ENCODE data around the gene DNAJB6.

DNAJB6 gene

DNA sequence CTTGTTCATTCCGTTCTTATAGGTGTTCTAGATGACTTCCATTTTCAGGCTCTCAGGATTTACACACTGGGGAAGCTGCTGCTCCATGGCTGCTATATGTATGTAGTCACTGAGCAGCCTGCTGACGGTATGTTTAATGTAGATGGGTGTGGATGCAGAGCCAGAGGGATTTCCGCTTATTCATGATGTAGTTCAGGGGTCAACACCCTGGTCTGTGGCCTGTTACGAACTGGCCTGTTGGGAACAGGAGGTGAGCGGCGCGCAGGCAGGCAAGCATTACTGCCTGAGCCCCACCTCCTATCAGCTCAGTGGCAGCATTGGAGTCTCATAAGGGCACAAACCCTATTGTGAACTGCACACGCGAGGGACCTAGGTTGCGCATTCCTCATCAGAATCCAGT is 33.9 kb downstream of the DNAJB6 start:
- no peak for DNase-seq (ENCODE audit: low spot score)

DNA sequence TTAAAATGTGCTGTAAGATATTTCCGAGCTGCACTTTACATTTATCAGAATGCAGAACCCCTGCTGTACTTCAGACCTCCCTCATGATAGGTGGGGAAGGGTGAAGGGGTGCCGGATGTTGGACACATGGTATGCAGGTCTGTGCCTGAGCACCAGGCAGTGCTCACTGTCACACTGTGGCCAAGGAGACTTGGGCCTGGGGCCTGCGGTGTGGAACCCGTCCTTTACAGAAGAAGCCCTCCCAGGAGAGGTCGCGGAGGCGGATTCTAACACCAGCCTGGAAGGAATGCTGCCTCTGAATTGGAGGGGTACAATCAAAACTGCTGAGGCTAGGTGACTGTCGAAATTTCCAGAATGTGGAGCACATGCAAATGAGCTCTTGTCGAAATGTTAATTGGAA is 34.5 kb downstream of the DNAJB6 start:
- DNase-seq (ENCODE audit: low spot score), result no peak

DNA sequence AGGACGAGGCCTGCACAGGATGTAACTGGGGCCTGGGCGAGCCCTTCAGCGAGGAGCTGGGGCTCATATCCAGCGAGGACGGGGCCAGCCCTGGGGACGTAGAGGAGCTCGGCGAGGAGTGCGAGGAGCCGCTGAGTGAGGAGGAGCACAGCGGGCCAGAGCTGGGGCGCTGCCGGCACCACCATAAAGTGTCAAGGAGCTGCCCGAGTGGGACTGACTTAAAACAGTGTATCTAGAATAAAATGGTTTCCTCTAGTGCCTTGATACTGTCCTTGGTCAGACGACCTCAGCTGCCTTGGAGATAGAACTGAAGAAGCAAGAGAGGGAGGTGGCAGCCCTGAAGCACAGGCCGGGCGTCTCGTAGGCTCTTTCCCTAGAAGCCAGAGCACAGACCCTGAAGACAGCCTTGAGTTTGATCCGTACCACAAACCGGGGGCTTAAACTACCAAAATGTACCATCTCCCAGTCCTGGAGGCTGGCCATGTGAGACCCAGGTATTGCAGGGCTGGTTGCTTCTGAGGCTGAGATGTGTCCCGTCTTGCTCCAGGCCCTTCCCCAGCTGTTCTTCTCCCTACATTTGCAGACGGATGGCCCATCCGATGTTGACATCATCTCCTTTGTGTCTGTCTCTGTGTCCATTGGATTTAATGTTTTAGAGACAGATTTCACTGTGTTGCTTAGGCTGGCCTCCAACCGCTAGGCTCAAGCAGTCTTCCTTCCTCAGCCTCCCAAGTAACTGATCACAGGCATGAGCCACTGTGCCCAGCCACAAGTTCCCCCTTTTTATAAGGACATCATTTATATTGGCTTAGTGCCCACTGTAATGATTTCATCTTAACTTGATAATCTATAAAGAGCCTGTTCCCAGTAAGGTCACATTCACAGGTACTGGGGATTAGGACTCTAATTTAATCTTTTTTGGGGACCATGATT is 35.8 kb downstream of the DNAJB6 start:
- no peak for DNase-seq (ENCODE audit: low spot score)

DNA sequence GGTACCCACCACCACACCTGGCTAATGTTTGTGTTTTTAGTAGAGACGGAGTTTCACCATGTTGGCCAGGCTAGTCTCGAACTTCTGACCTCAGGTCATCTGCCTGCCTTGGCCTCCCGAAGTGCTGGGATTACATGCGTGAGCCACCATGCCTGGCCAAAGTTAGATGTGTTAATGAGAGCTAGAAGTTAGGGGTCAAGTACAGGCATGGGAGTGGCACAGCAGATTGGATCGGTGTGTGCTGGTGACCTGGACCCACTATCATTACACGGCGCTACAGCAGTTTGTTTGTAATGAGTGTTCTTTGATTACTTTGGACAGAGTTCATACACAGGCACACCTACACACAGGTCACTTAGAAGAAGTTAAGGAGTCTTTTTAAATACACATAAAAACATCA is 36.7 kb downstream of the DNAJB6 start:
- no peak for DNase-seq (ENCODE audit: low spot score)

DNA sequence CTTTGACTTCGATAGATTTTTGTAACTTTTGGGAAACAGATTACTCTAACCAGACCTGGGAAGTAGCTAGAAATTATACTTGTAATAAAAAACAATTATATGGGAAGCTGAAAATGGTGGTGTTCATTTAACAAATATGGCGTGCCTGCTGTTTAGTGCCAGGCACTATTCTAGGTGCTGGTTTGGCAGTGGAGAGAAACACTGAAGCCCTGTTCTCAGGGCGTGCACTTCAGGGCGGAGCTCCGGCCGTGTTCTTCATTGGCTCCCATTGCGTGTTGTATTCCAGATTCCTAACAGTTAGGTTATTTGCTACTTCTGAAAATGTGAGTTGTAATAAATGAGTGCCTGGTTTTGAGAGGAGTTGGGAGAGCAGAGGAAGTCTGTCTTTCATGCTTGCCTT is 38.6 kb downstream of the DNAJB6 start:
- no peak for DNase-seq (ENCODE audit: low spot score)

DNA sequence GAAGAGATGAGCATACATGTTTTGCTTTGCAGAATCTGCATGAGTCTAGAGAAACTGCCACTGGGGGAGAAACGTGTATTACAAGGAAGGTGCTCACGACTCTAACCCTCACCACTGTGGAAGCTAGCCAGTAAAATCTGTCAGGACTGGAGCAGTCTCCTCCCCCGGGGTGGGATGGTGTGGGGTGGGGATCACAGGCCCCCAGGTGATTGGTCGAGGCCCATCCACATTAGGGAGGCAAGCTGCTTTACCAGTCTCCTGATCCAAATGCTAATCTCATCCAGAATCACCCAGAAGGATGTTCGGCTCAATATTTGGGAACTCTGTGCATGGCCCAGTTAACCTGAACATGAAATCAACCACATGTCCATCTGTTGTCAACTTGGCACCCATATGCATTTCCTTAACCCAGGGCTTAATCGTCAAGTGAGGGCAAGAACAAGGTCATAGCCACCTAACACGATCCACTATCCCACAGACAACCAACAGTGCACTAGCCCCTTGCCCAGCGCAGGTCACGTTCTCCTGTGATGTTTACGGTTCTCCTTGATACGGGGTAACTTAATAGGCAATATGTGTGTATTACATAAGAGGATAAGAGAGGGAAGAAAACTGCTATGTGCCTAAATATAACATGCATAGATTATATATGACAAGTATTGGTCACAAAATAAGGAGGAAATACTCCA is 40.8 kb downstream of the DNAJB6 start:
- DNase-seq (ENCODE audit: low spot score), result no peak

DNA sequence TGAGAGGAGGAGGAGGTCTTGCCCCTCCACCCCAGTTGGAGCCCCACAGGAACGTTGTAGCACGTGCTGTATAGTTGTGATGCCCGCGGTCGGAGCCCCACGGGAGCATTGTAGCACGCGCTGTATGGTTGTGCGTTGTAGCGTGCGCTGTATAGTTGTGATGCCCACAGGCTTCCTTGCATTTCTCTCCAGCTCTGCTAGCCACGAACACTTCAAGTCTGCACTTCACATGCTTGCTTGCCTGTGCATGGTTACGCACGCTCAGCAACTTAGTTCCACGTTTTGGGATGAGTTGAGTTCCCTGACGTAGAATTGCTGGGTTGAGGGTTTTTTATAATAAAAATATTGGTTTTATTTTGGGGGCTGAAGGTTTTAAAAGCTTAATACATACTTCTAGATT is 41.6 kb downstream of the DNAJB6 start:
- no peak for DNase-seq (ENCODE audit: low spot score)

DNA sequence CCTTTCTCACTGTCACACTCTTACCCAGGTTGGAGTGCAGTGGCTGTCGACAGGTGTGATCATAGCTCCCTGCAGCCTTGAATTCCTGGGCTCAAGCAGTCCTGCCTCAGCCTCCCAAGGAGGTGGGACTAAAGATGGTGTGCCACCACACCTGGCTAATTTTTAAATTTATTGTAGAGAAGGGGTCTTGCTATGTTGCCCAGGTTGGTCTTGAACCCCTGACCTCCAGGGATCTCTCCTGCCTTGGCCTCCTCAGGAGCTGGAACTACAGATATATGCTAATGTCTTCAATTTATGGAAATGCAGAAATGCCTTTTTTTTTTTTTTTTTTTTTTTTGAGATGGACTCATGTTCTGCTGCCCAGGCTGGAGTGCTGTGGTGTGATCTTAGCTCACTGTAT is 42.7 kb downstream of the DNAJB6 start:
- no peak for DNase-seq (ENCODE audit: low spot score)

DNA sequence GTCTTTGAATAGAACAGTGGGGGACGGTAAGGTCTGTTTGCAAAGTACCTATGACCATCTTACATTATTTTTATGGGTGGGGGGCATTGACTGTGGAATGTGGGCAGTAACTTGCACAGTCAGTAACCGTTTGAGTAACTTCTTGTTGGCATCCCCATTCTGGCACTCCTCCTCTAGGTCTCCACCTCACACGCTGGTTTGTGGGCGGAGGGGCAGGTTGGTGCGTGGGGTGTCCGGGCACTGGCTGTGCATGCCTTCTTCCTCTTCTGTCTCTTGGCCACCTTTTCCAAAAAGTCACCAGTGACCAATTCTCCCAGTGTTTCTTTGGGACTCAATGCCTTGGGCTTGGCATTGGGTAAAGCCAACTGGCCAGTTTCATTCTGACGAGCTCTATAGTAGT is 43.6 kb downstream of the DNAJB6 start:
- DNase-seq (ENCODE audit: low spot score), result no peak

DNA sequence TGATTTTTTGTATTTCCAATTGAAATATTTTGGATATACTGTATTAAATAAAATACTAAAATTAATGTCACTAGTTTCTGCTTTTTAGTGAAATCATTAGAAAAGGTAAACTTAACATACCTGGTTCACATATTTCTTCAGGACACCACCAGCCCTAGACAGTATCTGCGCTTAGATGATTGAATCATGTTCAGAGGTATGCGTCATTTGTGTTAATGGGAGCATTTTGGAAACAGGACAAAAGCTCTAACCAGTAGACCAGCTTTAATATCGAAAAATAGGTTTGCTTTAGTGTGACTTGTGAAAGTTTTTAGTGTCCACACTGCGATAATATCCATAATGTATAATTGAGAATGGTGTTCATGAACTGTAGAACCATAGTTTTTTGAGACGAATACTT is 47.1 kb downstream of the DNAJB6 start:
- no peak for DNase-seq (ENCODE audit: low spot score)

DNA sequence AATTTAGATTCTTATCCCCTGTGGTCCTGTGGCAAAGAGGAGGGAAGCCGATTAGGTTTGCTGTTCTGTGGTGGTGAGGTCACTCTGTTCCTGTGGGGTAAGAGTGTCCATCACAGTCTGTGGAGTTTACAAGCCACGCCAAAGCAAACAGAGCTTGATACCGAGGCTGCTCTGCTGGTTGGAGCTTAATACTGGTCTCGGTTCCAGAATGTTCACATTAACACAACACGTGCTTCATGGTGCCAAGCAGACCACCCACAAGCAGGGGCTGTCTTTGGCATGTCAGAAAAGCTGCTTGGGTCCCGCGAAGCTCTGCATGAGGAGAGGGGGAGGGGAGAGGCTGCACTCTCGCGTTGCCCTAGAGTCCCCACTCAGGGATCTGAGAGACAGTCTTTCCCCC is 47.5 kb downstream of the DNAJB6 start:
- DNase-seq (ENCODE audit: low spot score), result no peak

DNA sequence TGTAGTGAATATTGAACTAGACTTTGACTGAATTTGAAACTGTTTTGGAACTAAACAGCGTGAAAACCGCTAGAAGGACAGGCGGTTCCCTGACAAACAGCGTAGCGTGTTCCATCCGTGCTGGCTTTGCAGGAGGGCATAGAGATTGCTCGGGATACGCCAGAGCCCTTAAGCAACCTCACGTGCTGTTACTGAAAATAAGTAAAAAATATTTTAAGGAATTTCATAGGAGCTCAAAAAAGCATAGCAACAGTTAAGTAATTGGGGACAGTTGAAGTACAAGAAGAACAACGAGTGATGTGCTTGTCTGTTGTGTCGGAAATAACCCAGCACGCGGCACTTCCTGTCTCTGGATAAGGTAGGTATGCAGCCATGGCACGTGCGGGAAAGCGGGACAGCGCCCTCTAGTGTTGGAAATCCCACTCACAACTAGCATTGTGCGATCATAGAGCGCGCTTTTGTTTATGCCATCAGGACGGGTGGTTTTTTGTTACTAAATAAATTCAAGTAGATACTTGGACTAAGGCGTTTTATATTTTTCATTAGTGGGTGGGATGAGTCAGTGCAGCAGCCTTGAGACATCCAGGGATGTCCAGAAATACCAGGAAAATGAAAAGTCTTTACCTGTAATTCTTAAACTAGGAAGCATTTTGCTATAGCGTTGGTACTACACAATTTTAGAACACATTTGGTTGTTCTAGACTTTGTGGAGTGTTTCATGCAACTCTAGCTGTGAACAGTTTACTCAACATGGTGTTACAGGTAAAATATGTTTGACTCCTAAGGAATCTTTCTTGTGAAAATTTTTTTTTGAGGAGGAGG is 50.4 kb downstream of the DNAJB6 start:
- DNase-seq (ENCODE audit: low spot score), result peak; percentile 86

DNA sequence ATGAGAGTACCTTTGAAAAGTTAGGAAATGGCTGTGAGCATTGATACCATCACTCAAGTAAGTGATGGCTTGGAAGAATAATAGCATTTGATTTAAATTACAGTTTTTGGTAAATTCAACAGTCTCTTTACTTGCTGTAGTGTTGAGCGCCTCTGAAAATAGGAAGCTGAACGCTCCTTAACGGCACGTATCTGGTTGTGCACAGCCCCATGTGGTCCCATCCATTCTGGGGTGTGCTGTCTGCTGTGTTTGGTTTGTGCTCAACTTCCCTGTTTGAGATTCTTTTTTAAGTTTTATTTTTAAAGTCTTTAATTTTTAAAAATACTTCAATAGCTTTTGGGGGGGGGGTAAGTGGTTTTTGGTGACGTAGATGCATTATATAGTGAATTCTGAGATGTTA is 51.5 kb downstream of the DNAJB6 start:
- no peak for DNase-seq (ENCODE audit: low spot score)

DNA sequence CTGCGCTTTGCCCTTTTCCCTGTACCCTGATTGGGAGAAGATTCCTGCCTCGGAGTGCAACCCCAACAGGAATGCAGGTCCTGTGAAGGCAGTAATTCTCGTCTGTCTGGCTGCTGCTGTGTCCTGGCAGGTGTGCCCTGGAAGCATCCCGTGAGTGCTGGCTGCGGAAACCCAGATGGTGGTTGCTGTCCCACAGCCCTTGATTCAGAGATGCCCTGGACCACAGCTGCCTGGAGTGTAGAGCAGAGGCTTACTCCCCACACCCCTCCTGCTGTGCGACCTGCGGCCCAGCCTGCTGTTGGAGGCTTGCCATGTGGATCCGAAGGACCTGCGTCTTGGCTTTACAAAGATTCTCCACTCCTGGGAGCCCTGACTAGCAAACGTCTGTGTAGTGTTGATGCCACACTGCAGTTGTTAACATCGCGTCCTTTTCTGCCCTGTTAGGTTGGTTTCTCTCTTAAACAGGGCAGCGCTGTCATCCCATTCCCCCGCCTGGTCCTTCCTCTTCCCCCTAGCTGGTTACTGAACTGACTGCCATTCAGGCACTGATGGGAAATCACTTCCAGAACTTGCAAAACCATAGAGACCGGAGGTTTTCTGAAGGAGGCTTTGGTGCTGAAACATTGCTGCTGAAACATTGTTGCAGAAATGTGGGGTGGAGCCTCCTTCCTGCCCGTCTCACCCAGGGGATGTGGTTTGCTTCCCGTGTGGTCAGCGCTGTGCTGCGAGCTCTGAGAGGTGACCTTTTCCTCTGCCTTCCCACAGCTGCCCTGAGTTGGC is 53.3 kb downstream of the DNAJB6 start:
- DNase-seq (ENCODE audit: low spot score), result no peak

DNA sequence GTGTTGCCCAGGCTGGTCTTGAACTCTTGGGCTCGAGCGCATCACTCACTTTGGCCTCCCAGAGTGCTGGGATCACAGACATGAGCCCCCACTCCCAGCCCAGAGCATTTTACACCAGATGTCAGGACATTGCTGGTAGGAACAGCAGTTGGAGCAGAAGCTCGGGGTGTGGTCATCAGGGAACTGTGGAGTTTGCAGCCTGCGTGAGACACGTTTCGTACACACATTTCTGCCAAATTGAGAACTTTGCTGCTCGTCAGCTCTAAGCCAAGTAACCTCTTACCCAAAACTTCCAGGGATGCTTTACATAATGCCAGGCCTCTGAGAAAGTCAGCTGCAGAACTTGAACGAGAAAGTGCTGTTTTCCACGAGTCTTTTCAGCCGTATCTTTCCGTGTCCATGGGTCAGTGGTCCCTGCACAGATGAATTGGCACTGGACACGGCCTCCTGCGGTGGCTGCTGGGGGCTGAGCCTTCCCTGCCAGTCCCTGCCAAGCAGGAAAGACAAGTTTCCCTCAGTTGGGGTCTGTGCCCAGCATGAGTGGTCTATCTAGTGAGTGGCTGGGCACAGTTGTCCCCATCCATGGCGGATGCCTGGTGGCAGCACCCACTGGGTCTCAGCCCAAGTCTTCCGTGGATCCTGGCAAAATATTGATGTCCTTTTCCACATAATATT is 54.4 kb downstream of the DNAJB6 start:
- no peak for DNase-seq (ENCODE audit: low spot score)

DNA sequence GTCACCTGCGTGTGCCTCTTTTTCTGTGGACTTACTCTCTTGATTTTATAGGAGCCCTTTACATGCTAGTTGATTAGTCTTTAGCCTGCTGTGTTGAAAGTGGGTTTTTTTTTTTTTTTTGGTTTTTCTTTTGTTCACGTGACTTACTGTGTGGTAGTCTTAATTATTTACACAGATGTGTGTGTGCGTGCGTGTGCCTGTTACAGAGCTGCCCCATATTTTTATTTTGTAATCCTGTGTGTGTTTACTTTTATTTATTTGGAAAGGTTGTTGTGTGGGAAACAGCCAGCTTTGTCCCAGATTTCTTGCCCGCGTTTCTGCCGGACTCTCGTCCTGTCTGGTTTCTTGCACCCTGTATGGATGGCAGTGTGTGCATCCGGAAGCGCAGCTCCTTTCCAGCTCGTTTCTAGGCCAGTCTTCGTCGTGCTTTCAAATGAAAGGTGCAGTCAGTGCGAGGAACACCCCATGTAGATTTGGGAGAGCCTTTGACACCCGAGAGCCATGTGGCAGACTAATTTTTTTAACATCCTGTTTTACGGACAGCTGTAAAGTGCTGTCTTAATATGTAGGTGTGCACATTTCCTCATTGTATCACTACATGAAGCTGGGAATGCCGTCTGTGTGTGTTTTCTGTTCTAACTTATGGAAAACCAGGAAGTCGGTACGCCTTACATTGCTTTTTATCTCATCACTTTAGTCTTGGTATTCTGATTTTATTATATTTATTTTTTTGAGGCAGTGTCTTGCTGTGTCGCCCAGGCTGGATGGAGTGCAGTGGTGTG is 55.6 kb downstream of the DNAJB6 start:
- no peak for DNase-seq (ENCODE audit: low spot score)

DNA sequence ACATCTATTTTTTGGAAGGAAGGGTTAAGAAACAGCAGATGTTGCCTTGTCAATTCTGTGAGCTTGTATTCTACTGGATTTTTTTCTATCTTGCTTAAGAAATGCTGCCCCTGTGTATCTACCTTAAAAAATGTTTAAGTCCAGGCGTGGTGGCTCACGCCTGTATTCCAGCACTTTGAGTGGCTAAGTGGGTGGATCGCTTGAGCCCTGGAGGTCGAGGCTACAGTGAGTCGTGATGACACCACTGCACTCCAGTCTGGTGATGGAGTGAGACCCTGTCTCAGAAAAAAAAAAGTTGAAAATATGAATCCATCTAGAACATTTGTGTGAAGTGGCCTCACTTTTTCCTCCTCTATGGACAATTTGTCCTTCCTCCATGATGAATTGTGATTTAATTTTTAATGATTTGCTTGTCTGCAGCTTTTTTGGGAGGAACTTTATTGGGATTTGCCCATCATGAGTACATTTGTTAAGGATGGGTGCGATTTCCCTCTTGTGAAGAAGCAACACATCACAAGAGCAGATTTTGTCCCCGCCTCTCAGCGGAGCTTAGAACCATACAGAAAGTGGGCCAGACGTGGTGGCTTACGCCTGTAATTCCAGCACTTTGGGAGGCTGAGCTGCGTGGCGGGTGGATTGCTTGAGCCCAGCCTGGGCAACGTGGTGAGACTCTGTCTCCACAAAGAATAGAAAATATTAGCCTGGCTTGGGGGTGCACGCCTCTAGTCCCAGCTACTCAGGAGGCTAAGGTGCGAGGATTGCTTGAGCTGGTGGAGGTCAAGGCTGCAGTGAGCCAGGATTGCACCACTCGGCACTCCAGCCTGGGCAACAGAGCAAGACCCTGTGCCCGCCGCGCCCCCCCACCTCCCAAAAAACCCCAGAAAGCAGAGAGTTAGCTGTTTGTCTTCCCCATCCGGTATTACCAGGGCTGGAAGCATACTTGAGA is 57.7 kb downstream of the DNAJB6 start:
- no peak for DNase-seq (ENCODE audit: low spot score)

DNA sequence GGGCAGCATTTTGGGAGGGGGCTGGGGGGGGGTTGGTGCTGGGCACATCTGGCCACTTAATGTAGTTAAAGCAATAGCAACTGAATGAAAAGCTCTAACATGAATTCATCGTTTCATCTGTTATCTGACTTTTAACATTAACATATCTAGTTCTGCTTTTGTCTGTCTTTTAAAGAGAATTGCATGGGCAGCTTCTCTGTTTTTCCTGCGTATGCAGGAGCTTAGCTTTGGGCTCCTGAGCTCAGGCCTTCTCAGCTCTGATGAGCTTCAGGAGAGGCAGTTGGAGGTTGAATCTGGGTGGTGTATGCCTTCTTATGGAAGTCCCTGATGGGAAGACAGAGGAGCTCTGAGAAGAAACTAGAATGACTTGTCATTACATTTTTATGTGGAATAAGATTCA is 58.4 kb downstream of the DNAJB6 start:
- DNase-seq (ENCODE audit: low spot score), result no peak

DNA sequence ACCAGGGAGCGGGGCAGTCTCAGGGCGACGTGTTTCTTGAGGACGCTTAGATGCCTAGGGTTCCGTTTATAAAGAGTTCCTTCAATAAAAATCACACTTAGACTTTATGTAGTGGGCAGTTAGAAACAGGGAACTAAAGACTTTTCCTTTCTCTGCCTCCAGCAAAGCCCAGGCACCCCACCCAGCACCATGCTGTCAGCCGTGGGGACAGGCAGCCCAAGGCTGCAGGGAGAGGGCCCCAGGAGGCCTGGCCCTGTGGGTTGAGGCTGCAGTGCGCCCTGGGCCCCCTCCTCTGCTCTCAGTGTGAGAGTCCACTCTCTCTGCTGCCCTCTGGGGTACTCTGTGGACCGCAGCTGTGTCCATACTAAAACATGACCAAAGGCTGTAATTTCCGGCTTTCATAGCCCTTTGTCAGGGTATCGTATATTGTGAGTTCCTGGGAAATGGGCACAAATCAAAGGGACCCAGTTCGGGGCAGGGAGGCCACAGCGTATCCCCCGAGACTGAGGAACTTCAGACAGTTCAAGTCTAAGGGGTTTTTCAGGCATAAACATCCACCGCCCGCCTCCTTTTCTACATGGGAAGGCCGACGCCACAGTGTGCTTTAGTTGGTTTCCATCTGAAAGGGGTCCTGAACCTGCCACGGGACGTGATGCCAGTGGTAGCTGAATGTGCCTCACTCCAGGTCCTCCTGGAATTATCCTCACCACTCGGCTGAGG is 59.7 kb downstream of the DNAJB6 start:
- no peak for DNase-seq (ENCODE audit: low spot score)
